ENCODE measurements around the gene GHSR. TPM values are rescaled to one million over a fixed set of nuclear protein-coding genes. Genes with fewer than 3 reads are reported as not detected.
"Not testable (repeated sequence)": the region's sequence is repeated elsewhere in the genome, so short reads cannot be mapped to it uniquely, and the experiment has no call there.

Gene GHSR, protein sequence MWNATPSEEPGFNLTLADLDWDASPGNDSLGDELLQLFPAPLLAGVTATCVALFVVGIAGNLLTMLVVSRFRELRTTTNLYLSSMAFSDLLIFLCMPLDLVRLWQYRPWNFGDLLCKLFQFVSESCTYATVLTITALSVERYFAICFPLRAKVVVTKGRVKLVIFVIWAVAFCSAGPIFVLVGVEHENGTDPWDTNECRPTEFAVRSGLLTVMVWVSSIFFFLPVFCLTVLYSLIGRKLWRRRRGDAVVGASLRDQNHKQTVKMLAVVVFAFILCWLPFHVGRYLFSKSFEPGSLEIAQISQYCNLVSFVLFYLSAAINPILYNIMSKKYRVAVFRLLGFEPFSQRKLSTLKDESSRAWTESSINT
- total RNA-seq (not detected in 2 replicates), polyA plus RNA-seq (not detected in 2 replicates)

DNA sequence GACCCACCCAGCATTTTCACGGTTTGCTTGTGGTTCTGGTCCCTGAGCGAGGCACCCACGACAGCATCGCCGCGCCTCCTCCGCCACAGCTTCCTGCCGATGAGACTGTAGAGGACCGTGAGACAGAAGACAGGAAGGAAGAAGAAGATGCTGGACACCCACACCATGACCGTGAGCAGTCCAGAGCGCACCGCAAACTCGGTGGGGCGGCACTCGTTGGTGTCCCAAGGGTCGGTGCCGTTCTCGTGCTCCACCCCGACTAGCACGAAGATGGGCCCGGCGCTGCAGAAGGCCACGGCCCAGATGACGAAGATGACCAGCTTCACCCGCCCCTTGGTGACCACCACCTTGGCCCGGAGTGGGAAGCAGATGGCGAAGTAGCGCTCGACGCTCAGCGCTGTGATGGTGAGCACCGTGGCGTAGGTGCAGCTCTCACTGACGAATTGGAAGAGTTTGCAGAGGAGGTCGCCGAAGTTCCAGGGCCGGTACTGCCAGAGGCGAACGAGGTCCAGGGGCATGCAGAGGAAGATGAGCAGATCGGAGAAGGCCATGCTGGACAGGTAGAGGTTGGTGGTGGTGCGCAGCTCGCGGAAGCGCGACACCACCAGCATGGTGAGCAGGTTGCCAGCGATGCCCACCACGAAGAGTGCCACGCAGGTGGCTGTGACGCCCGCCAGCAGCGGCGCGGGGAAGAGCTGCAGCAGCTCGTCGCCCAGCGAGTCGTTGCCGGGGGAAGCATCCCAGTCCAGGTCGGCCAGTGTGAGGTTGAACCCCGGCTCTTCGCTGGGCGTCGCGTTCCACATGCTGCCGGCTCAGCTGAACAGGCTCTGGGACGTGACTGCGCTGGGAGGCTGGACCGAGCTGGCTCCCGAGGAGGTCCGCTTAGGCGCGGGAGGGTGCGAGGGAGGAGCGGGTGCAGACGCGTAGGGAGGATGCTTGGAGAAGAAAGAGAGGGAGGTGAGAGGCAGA is at the start of gene GHSR:
Gene GHSR, minus strand, starts transcription at position 846 of the 969 bp plus-strand sequence. Its CDS starts 43 bp downstream, at position 803.
- H3K27me3 ChIP-seq = peaks cover 77% of the 10 kb centered on the region

DNA sequence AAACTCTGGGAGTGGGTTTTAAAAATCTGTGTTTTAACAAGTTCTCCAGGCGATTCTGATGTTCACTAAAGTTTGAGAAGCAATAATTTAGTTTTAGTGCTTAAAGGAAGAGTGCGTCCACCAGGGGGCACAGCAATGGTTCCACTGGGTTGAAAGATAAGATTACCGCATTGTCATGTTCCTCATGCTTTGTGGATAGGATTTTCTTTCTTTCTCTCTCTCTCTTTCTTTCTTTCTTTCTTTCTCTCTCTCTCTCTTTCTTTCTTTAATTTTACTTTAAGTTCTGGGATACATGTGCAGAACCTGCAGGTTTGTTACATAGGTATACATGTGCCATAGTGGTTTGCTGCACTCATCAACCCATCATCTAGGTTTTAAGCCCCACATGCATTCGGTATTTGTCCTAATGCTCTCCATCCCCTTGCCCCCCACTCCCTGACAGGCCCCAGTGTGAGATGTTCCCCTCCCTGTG is 42.0 kb upstream of the GHSR start:
- not testable (repeated sequence) for H3K27ac ChIP-seq; H3K27me3 ChIP-seq; H2AFZ ChIP-seq; H3K9me2 ChIP-seq (replicated peaks; ENCODE audit: insufficient read depth); H3K9me3 ChIP-seq (ENCODE audit: low read depth); H3K79me2 ChIP-seq; H3K4me2 ChIP-seq; H3K4me3 ChIP-seq; H3K36me3 ChIP-seq (replicated peaks; ENCODE audit: insufficient read depth, low read depth); H3K4me1 ChIP-seq (ENCODE audit: insufficient read depth); H4K20me1 ChIP-seq (ENCODE audit: insufficient read depth, poor library complexity, severe bottlenecking)
- 31% methylated on average over 4 of the region's 4 CpGs for WGBS (ENCODE audit: low lambda C conversion rate, missing lambda C conversion rate)
- peak; percentile 85 for DNase-seq (ENCODE audit: low spot score)
- TF ChIP-seq, protein P1, sequence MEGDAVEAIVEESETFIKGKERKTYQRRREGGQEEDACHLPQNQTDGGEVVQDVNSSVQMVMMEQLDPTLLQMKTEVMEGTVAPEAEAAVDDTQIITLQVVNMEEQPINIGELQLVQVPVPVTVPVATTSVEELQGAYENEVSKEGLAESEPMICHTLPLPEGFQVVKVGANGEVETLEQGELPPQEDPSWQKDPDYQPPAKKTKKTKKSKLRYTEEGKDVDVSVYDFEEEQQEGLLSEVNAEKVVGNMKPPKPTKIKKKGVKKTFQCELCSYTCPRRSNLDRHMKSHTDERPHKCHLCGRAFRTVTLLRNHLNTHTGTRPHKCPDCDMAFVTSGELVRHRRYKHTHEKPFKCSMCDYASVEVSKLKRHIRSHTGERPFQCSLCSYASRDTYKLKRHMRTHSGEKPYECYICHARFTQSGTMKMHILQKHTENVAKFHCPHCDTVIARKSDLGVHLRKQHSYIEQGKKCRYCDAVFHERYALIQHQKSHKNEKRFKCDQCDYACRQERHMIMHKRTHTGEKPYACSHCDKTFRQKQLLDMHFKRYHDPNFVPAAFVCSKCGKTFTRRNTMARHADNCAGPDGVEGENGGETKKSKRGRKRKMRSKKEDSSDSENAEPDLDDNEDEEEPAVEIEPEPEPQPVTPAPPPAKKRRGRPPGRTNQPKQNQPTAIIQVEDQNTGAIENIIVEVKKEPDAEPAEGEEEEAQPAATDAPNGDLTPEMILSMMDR (IDR thresholded peaks at IDR 0.05; ENCODE audit: poor library complexity) = peak; percentile 82

More for the DNA sequence above, at the start of gene GHSR:
- Histone ChIP-seq H3K79me2 (no peaks in the 10 kb centered on the region), H3K4me1 (ENCODE audit: insufficient read depth) (no peaks in the 10 kb centered on the region), H3K9me3 (ENCODE audit: low read depth) (no peaks in the 10 kb centered on the region), H3K4me3 (no peak within 1 kb of the TSS), H2AFZ (no peak within 1 kb of the TSS), H4K20me1 (ENCODE audit: insufficient read depth, poor library complexity, severe bottlenecking) (no peaks in the 10 kb centered on the region), H3K4me2 (no peak within 1 kb of the TSS), H3K27ac (no peak within 1 kb of the TSS), H3K36me3 (replicated peaks; ENCODE audit: insufficient read depth, low read depth) (no peaks in the 10 kb centered on the region), H3K9me2 (replicated peaks; ENCODE audit: insufficient read depth) (no peaks in the 10 kb centered on the region)
- DNase-seq (ENCODE audit: low spot score) = no peak
- 44% methylated on average over 71 of the region's 76 CpGs for WGBS (ENCODE audit: low lambda C conversion rate, missing lambda C conversion rate)
- peak; percentile 4 for TF ChIP-seq EZH2 (IDR thresholded peaks at IDR 0.05; ENCODE audit: borderline replicate concordance)
- TF ChIP-seq, protein P1 (IDR thresholded peaks at IDR 0.05; ENCODE audit: poor library complexity) = no peak
- no peak for TF ChIP-seq EZH2phosphoT487 (IDR thresholded peaks at IDR 0.05; ENCODE audit: low read depth, severe bottlenecking, unreplicated experiment)

DNA sequence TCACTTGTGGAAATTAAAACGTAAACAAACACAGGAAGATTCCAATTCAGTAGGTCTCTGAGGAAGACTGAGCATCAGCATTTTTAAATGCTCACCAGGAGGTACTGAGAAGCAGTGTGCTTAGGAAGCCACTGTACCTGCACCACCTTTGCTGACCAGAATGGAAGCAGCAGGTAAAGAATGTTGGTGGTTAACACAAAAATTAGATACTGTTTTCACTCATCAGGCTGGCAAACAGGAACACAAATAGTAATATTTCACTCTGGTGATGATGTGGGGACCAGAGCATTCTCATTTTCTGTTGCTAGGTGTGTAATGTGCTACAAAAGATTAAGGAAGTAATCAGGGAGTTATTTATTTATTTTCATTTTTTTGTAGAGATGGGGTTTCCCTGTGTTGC is 29.9 kb upstream of the GHSR start:
- DNase-seq (ENCODE audit: low spot score) = no peak
- TF ChIP-seq EZH2 (IDR thresholded peaks at IDR 0.05; ENCODE audit: borderline replicate concordance) (no peak), EZH2phosphoT487 (IDR thresholded peaks at IDR 0.05; ENCODE audit: low read depth, severe bottlenecking, unreplicated experiment) (no peak)
- TF ChIP-seq, protein P1 (IDR thresholded peaks at IDR 0.05; ENCODE audit: poor library complexity) = no peak
- H3K36me3 ChIP-seq (replicated peaks; ENCODE audit: insufficient read depth, low read depth) = no peaks in the 10 kb centered on the region
- no peaks in the 10 kb centered on the region for H3K27me3 ChIP-seq
- no peaks in the 10 kb centered on the region for H3K79me2 ChIP-seq
- WGBS (ENCODE audit: low lambda C conversion rate, missing lambda C conversion rate) = 83% methylated on average over 1 of the region's 1 CpG
- H3K4me2 ChIP-seq = no peak overlapping the region
- no peak overlapping the region for H2AFZ ChIP-seq
- no peak overlapping the region for H3K27ac ChIP-seq
- no peak overlapping the region for H3K4me3 ChIP-seq
- H3K9me2 ChIP-seq (replicated peaks; ENCODE audit: insufficient read depth) = no peaks in the 10 kb centered on the region
- no peaks in the 10 kb centered on the region for H3K4me1 ChIP-seq (ENCODE audit: insufficient read depth)
- H4K20me1 ChIP-seq (ENCODE audit: insufficient read depth, poor library complexity, severe bottlenecking) = no peaks in the 10 kb centered on the region
- no peaks in the 10 kb centered on the region for H3K9me3 ChIP-seq (ENCODE audit: low read depth)
